ENCODE results near the gene GRM8.
A peak's percentile ranks its signal among the peaks of the same experiment; 100 is the strongest.
"Not testable (repeated sequence)": the region's sequence is repeated elsewhere in the genome, so short reads cannot be mapped to it uniquely, and the experiment has no call there.

The GRM8 gene

DNA sequence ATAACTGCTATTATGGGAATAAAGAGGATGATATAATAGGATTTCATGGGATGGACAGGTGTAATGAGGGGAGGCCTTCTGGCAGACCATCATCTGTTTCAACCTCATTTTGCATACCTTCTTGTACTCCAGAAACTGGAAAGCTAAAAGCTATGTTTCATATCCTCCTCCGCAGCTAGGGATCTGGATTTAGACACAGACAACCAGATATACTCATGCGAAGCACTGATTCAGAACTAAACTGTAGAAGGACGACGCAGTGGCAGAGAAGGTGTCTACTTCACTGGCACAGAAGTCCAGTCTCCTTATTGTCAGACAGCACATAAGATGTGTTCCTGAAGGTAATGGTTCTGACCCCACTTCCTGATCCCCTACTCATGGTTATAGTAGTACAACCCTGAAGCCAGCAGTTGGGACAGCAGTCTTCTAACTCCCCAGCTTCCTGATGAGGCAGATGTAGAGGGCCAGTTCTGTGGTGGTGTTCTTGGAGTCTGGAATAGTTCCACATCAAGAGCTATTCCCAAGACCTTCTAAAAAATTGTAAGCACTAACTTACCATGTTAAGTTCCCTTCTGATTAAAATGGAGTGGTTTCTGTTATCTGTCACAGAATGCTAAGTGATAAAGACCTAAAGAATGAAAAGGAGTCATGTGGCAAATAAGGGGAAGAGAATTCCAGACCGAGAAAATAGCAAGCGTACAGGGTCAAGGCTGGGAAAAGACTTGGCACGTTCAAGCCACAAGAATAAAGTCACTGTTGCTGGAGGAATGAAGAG is 550.3 kb downstream of the GRM8 start:
- DNase-seq = no peak

DNA sequence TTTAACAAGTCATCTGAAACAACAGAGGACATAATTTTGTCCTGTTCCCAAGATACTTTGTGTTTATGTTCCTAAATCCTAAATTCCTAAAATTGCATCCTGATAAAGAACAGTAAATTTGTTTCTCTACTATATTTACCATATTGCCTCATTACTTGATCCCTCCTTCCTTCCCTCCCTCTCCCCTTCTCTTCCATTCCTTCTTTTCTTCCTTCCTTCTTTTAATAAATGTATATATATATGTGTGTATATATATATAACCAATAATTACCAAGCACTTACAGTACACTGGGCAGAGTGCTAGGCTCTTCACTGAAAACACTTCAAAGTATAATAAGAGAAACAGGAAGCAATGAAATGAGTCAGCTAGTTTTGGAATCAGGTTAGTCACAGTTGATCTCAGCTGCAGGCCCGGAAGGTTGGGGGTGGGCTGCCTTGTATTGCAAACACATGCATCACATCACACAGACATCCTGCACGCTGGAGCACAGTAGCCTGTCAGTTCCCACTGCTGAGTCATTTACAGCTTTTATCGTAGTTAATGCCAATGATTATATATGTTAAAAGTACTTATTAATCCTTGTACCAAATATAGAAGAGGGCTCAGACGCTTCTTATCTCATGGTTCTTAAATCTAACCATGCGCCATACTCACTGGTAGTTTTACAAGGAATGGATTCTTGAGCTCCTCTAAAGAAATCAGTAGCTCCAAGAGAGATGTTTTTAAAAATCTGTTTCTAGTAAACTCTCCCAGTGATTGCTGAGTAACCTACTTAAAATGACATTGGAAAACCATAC is 551.7 kb downstream of the GRM8 start:
- DNase-seq = peak; percentile 52

DNA sequence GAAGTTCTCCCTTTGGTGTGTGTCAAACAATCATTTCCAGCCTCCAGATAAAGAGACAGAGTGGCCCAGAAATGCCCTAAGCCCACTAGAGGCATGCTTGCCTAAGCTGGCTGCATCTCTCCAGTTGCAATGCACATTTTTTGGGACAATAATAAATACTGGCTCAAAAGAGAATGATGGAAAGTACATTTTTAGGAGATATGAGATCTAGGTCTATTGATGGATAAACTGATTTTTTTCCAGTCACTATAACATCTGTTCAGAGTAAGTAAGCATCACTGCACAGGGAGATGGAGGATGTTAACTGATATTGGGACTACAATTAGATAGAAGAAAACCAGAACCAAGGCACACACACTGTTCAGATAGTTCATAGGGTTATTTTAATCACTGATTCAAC is 553.0 kb downstream of the GRM8 start:
- DNase-seq = no peak

DNA sequence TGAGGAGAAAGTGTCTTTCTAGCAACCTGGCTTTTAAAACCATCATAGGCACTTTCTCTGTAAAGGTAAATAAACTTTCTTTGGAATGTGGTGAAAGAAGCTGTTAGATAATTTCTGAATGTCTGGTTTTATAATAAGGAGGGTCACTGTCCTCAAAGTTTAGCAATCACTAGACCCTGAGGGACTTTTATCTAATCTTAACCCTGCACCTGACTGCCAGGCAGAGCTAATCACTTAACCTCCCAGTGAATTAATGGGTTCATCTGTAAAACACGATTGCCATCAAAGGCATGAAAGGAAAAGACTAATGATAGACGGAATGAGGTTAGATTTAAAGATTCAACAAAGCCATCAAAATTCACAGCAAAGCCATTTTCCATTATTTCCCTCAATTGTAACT is 553.8 kb downstream of the GRM8 start:
- no peak for DNase-seq

DNA sequence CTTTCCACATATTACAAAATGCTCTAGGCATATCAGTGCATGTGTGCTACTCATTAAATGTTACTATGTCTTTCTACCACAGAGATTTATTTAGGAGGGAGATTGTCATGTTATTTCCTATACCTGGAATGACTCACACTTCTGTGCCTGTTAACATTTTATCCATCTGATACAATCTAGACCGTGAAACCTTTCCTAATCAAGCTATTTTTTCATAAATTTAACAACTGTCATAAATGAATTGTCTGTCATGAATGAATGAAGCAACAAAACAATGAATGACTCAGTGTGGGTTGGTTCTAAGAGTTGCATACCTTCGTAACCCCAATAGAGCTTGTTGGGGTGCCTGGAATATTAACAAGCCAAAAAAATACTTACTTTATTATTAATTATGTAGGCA is 554.3 kb downstream of the GRM8 start:
- no peak for DNase-seq

DNA sequence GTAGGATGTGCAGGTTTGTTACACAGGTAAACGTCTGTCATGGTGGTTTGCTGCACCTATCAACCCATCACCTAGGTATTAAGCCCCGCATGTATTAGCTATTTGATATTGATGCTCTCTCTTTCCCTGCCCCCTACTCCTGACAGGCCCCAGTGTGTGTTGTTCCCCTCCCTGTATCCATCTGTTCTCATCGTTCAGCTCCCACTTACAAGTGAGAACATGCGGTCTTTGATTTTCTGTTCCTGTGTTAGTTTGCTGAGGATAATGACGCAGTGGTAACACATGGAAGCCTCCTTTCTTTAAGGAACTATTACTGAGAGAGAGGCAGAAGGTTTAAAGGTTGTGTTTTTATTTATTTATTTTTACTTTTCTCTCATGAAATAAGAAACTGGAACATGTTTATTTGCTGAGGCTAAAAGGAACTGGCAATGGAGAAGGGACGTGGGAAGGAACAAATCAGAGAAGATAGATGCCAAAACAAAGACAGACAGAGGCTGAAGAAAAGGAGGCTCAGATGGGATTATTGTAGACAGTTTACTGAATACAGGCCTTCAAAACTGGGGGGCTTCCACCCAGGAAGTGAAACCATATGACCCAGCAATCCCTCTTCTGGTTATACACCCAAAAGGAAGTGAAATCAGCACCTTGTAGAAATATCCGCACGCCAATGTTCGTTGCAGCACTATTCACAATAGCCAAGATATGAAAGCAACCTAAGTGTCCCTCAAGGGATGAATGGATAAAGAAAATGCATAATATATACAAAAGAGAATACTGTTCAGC is 556.3 kb downstream of the GRM8 start:
- DNase-seq = no peak

DNA sequence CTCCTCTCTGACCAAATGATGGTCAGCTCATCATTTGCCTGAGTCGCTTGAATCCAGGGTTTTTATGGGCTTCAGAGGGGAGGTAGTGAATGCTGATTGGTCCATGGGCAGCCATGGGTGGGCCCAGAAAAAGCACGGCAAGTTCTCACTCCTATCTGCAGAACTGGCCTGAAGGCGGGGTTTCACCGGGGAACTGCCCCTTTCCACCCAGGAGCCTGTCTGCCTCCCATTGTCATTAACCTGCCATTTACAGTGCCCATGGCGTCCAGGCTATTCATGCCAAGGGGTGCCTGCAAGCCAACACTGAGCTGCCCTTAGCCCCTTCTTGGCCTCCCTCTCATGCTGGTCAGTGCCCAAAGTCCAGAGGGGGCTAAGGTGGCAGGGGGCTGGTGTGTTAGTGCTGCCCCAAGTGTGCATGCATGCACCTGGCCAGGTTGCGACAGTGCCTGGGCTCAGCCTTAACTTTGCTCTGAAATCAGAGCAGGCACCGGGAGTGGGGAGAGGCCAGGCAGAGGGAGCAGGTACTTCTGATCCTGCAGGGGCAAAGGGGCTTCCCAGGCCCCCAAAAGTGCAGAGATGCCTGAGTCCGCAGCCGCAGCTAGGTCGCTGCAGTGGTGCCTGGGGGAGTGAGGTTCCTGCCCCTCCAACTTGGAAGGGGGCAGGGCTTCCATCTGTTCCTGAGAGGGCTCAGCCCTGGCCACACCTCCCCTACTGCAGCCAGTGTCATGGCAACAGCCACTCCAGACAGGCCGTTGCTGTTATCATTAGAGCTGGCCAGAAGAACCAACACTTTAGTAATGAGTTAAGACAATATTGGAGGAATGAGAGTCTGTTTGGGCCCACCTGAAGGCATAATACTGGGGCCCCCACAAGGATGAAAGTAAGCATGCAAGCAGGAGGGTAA is 561.6 kb downstream of the GRM8 start:
- DNase-seq = no peak

DNA sequence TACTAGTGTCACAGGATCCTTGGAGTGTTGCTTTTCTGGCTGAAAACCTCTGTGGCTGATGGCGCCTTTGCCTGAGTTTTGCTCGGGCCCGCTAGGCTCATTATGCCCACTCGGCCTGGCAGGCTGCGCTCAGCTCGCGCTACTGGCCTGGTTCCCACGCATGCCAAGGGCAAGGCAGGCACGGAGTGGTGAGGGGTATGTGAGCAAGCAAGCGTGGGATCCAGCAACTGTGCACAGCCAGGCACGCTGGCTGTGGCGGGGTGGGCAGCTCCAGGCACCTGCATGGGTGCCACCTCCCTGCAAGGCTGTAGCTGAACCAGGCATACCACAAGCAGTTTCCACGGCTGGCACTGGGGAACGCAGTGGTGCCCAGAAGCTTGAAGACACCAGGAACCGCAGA is 562.6 kb downstream of the GRM8 start:
- DNase-seq = no peak

DNA sequence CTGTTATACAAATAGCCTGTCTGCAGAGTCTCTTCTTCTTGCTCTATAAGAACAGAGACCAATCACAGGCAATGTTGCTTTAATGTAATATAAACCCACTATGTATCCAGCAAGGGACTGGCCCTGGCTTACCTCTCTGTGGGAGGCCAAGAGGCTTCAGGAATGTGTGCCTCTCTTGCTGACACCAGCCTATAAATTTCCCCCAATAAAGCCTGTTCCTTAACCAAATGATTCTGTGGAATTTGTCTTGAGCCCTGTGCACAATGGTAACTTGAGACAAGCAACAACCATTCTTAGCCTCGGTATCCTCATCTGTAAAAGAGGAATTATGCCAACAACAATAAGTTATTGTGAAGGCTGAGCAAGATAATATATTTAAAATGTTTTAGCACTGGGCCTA is 563.7 kb downstream of the GRM8 start:
- DNase-seq = no peak

DNA sequence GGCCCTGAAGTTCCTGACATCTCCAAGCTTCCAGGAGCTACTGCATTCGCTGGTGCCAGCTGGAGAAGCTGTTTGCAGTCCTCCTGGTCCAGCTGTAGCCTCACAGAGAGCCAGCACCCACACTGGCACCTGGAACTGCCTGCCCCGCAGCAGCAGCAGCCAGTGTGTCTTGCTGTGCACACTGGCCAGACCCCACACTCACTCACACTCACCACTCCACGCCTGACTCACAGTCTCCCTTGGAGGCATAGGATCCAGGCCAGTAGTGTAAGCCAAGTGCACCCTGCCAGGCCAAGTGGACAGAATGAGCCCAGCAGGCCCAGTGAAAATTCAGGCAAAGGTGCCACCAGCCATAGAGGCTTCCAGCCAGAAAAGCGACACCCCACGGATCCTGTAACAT is 566.3 kb downstream of the GRM8 start:
- DNase-seq = no peak

DNA sequence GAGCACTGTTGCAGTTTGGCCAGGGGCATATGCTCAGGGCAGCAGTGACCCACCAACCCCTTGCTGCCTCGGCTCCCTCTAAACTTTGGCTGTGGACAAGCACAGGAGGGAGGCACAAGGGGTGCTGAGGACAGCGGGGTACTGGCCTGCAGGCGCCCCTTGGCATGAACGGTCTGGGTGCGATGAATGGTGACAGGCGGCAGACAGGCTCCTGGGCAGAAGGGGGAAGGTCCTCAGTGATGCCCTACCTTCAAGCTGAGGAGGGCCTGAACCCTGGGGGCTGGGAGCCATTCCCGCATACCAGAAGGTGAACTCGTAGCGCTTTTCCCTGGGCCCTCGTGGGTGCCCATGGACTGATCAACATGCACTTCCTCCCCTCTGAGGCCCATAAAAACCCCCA is 567.1 kb downstream of the GRM8 start:
- DNase-seq = no peak

DNA sequence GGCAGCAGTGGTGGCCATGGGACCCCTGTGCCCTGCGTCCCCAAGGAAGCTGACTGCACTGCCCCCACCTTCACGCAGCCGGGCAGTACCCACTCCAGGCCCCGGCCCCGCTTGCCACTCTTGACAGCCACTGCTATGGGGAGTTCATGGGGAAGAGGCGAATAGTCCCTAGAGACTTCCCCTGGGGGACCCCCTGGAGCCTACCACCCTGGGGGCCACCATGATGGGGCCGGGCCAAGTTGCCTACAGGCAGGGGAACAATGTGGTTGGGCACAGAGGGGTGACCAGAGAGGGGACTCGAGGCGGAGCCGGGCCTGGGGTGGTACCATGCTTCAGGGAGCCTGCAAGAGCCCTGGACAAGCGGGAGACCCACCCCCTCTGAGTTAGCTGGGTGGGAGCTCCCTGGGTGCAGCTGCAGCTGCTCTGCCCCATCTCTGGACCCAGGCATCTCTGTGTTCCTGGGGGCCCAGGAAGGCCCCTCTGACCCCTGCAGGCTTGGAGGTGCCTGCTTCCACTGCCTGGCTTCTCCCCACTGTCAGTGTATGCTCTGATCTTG is 567.6 kb downstream of the GRM8 start:
- no peak for DNase-seq

DNA sequence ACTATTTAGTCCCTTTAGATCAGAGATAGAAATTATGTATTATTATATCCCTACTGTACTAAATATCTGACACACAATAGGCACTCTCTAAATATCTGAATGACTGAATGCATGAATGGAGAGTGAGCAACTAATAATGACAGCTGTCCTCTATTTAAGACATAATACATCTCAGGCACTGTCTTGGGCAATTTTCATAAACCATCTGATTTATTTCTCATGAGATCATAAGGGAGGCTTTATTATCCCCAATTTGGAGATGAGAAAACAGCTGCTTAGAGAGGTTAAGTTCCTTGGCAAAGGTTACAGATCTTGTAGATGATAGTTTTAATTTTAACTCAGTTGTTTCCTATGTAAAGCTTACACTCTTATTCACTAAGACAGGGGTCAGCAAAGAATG is 570.6 kb downstream of the GRM8 start:
- DNase-seq = no peak

DNA sequence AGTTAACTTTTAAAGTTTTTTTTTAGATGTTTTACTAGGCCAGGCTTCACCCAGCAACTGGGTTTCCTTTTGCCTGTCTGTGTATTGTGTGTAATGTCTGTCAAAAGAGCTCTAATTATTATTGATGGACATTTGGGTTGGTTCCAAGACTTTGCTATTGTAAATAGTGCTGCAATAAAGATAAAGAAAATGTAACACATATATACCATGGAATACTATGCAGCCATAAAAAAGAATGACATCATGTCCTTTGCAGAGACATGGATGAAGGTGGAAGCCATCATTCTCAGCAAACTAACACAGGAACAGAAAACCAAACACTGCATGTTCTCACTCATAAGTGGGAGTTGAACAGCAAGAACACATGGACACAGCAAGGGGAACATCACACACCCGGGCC is 584.0 kb downstream of the GRM8 start:
- not testable (repeated sequence) for DNase-seq

DNA sequence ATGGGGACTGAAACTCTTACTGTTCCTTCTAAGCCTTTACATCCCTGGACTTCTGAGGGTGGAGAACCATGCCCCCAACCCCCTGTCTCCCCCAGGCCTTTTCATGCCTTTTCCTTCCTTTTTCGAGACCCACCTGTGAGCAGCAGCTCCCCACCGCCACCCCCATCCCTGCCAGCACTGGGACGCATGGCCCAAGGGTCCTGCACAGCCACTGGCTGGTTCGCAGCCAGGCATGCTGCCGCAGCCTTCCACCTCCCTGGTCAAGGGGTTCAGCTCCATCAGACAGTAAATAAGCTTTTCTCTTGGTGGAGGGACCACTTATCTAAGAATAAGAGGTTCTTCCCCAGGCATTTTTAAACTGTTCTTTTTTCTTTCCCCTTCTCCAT is 584.4 kb downstream of the GRM8 start:
- no peak for DNase-seq

GRCh38 chr7:126667742-126668366 is 584.9 kb downstream of the GRM8 start:
- no peak for DNase-seq

GRCh38 chr7:126662856-126663255 is 589.9 kb downstream of the GRM8 start:
- DNase-seq = no peak

DNA sequence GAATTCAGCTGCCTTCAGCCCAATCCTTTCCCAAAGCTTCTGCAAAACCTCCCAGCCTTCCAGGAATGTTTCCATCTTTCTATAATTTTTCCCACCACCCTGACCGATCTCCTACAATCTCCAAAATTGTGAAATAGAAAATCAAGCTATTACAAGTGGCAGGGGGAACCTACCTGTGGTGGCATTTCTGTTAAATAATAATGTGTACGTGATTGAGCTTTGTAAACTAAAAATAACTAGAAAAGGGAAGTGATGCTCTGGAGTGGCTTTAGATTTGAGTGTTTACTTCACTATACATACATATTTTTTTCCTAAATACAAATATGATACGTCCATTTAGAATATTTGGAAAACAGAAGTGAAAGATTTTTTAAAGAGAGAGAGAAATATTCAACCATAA is 593.6 kb downstream of the GRM8 start:
- DNase-seq = no peak

GRCh38 chr7:126658684-126659083 is 594.1 kb downstream of the GRM8 start:
- DNase-seq = no peak

- no peak for DNase-seq
These were observed 595.0 kb downstream of the GRM8 start for GRCh38 chr7:126657599-126658358.

GRCh38 chr7:126657137-126657536 is 595.6 kb downstream of the GRM8 start:
- DNase-seq = no peak
